K562 (cell line): ENCODE results near the gene RNMT. TPM values are rescaled to one million over a fixed set of nuclear protein-coding genes. Genes with fewer than 3 reads are reported as not detected.

Experiments used
- C11orf30 ChIP-seq: fragments of 450-650 bp; IDR thresholded peaks from 2 replicates; pipeline ENCODE4 v1.6.1; 2016; ENCODE audit warnings: low read depth, mild to moderate bottlenecking
- CEBPB ChIP-seq: fragments of 450-650 bp; IDR thresholded peaks from 2 replicates; pipeline ENCODE4 v1.6.1; 2016; ENCODE audit warnings: missing genetic modification characterization, missing compliant biosample characterization
- CREB1 ChIP-seq, 2 experiments: sonication (generic) in 1 of 2; formaldehyde crosslinking in 1 of 2; IDR thresholded peaks; 2 replicates each; pipeline versions ENCODE4 v1.6.1 to v1.8.0; 2012 to 2022; ENCODE audit warnings: inconsistent platforms in 1 of 2, mild to moderate bottlenecking in 1 of 2, missing genetic modification reagents in 1 of 2, moderate library complexity in 1 of 2
- E2F1 ChIP-seq: sonication (generic); formaldehyde crosslinking; IDR thresholded peaks from 2 replicates; pipeline ENCODE4 v1.8.1; 2023; ENCODE audit warnings: mild to moderate bottlenecking, missing genetic modification reagents, moderate library complexity
- HDAC2 ChIP-seq: fragments of 450-650 bp; IDR thresholded peaks from 2 replicates; pipeline ENCODE4 v1.6.1; 2016; ENCODE audit warnings: mild to moderate bottlenecking
- HDAC8 ChIP-seq: fragments of 450-650 bp; IDR thresholded peaks from 2 replicates; pipeline ENCODE4 v1.6.1; 2016; ENCODE audit warnings: mild to moderate bottlenecking, missing genetic modification characterization, moderate library complexity, missing compliant biosample characterization
- MBD2 ChIP-seq: sonication (generic); IDR thresholded peaks from 2 replicates; pipeline ENCODE4 v1.6.1; 2016; ENCODE audit warnings: low read depth, borderline replicate concordance
- NONO ChIP-seq, 2 experiments: fragments of 200-400 bp in 1 of 2; fragments of 450-650 bp in 1 of 2; formaldehyde crosslinking in 1 of 2; IDR thresholded peaks; 2 replicates each; pipeline ENCODE4 v1.6.1; 2017; ENCODE audit warnings: low read depth in 2 of 2, mild to moderate bottlenecking in 2 of 2, moderate library complexity in 2 of 2, low read length in 1 of 2
- NUFIP1 ChIP-seq: fragments of 450-650 bp; IDR thresholded peaks from 2 replicates; pipeline ENCODE4 v1.6.1; 2018; ENCODE audit not compliant: partially characterized antibody
- RB1 ChIP-seq: fragments of 450-650 bp; IDR thresholded peaks from 2 replicates; pipeline ENCODE4 v1.6.1; 2017; ENCODE audit warnings: low read depth, mild to moderate bottlenecking
- RBM39 ChIP-seq: fragments of 200-400 bp; formaldehyde crosslinking; optimal IDR thresholded peaks from 2 replicates; pipeline ENCODE3; 2018; ENCODE audit warnings: low read depth, low read length
- SIX5 ChIP-seq, 2 experiments: IDR thresholded peaks; 2 replicates each; pipeline ENCODE4 v1.6.1; 2011; ENCODE audit warnings: low read length in 2 of 2, borderline replicate concordance in 1 of 2, low read depth in 1 of 2, mild to moderate bottlenecking in 1 of 2, moderate library complexity in 1 of 2; ENCODE audit not compliant: insufficient read depth in 1 of 2
- TFAP4 ChIP-seq: sonication (generic); formaldehyde crosslinking; IDR thresholded peaks from 2 replicates; pipeline ENCODE4 v1.8.0; 2022; ENCODE audit warnings: missing genetic modification reagents, mild to moderate bottlenecking, moderate library complexity, borderline replicate concordance
- ZNF146 ChIP-seq: IDR thresholded peaks from one replicate; pipeline ENCODE4 v1.6.1; 2018; ENCODE audit warnings: missing compliant biosample characterization; ENCODE audit not compliant: unreplicated experiment
- ZNF639 ChIP-seq, 2 experiments: fragments of 200-800 bp in 1 of 2; sonication (Bioruptor generic) in 1 of 2; sonication (generic) in 1 of 2; formaldehyde crosslinking in 1 of 2; IDR thresholded peaks in 1 of 2; conservative IDR thresholded peaks in 1 of 2; 2 replicates each; pipeline versions ENCODE4 v1.5.0 to v1.6.1; 2016 to 2020; ENCODE audit warnings: missing compliant biosample characterization in 1 of 2, missing genetic modification characterization in 1 of 2, missing genetic modification reagents in 1 of 2
- polyA plus RNA-seq, 8 experiments: library from polyadenylated mRNA; depleted of rRNA in 4 of 8; stranded (reverse) in 5 of 8; unstranded in 3 of 8; fragments of >200 nt; fragmentation: Nextera tagmentation in 2 of 8; fragmentation: Illumina TruSeq in 1 of 8; extraction: Ambion mirVana in 2 of 8; extraction: Trizol in 1 of 8; gene quantifications; 2 replicates each; pipeline versions ENCODE4 v1.2.1 to v1.2.3, GENCODE V29; 2011 to 2014; ENCODE audit warnings: inconsistent platforms in 1 of 8, missing spikeins in 1 of 8
- total RNA-seq, 7 experiments: library from RNA; depleted of rRNA in 6 of 7; stranded (reverse); fragments of >200 nt in 6 of 7; fragmentation: Illumina TruSeq in 2 of 7; extraction: Trizol in 2 of 7; gene quantifications; 2 replicates each; pipeline versions ENCODE4 v1.2.1 to v1.2.3, GENCODE V29; 2011 to 2021; ENCODE audit warnings: low replicate concordance in 1 of 7
- TF ChIP-seq, protein P1 (sequence below): fragments of 450-650 bp; IDR thresholded peaks from 2 replicates; pipeline ENCODE4 v1.7.1; 2018; ENCODE audit warnings: mild to moderate bottlenecking, low read depth; ENCODE audit not compliant: partially characterized antibody
- TF ChIP-seq, protein P2 (sequence below): sonication (generic); formaldehyde crosslinking; IDR thresholded peaks from 2 replicates; pipeline ENCODE4 v1.8.0; 2022; ENCODE audit warnings: mild to moderate bottlenecking, missing genetic modification reagents, borderline replicate concordance

The RNMT gene
- total and polyA plus RNA-seq, 9 of the 15 experiments (the other 6 are each of a cell fraction or from before 2014, with no cell fraction given): 20.2 to 63.4 (median 34.1) TPM

- TF ChIP-seq TFAP4 (CRISPR knock-in tag): peak; percentile 63
- peak; percentile 94 for TF ChIP-seq C11orf30
- TF ChIP-seq, protein P1, sequence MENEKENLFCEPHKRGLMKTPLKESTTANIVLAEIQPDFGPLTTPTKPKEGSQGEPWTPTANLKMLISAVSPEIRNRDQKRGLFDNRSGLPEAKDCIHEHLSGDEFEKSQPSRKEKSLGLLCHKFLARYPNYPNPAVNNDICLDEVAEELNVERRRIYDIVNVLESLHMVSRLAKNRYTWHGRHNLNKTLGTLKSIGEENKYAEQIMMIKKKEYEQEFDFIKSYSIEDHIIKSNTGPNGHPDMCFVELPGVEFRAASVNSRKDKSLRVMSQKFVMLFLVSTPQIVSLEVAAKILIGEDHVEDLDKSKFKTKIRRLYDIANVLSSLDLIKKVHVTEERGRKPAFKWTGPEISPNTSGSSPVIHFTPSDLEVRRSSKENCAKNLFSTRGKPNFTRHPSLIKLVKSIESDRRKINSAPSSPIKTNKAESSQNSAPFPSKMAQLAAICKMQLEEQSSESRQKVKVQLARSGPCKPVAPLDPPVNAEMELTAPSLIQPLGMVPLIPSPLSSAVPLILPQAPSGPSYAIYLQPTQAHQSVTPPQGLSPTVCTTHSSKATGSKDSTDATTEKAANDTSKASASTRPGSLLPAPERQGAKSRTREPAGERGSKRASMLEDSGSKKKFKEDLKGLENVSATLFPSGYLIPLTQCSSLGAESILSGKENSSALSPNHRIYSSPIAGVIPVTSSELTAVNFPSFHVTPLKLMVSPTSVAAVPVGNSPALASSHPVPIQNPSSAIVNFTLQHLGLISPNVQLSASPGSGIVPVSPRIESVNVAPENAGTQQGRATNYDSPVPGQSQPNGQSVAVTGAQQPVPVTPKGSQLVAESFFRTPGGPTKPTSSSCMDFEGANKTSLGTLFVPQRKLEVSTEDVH: peak; percentile 84
- TF ChIP-seq HDAC8 (tag): no peak
- TF ChIP-seq SIX5 (IDR thresholded peaks at IDR 0.05; ENCODE audit: borderline replicate concordance in 1 of 2, insufficient read depth in 1 of 2, low read depth in 1 of 2, low read length in 2 of 2): peak; percentile 70 to 75; a peak in 3 of 4 replicates
- TF ChIP-seq, protein P2, sequence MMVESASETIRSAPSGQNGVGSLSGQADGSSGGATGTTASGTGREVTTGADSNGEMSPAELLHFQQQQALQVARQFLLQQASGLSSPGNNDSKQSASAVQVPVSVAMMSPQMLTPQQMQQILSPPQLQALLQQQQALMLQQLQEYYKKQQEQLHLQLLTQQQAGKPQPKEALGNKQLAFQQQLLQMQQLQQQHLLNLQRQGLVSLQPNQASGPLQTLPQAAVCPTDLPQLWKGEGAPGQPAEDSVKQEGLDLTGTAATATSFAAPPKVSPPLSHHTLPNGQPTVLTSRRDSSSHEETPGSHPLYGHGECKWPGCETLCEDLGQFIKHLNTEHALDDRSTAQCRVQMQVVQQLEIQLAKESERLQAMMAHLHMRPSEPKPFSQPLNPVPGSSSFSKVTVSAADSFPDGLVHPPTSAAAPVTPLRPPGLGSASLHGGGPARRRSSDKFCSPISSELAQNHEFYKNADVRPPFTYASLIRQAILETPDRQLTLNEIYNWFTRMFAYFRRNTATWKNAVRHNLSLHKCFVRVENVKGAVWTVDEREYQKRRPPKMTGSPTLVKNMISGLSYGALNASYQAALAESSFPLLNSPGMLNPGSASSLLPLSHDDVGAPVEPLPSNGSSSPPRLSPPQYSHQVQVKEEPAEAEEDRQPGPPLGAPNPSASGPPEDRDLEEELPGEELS (CRISPR knock-in tag): 0 out of 2 replicates have a peak, but pooled peaks have one; percentile 32
- TF ChIP-seq HDAC2: 0 out of 2 replicates have a peak, but pooled peaks have one; percentile 67
- peak; percentile 49; the same call in 1 of the 2 replicates for TF ChIP-seq MBD2
- no peak for TF ChIP-seq ZNF146
- no peak for TF ChIP-seq RBM39
- peak in 1 of 2 experiments; percentile 69; a peak in 1 of 4 replicates for TF ChIP-seq ZNF639 (CRISPR knock-in tag; conservative IDR thresholded peaks at IDR 0.05 in 1 of 2, IDR thresholded peaks at IDR 0.05 in 1 of 2)
- peak; percentile 14; the same call in 1 of the 2 replicates for TF ChIP-seq CEBPB (tag)
- TF ChIP-seq E2F1 (CRISPR knock-in tag): peak; percentile 62; the same call in 1 of the 2 replicates
- TF ChIP-seq NONO (IDR thresholded peaks at IDR 0.05; ENCODE audit: low read depth in 2 of 2, low read length in 1 of 2): 0 out of 4 replicates have a peak, but pooled peaks of 1 of the 2 experiments have one; percentile 35
- peak; percentile 97 for TF ChIP-seq CREB1 (IDR thresholded peaks at IDR 0.05)
- peak; percentile 98 for TF ChIP-seq CREB1 (CRISPR knock-in tag; IDR thresholded peaks at IDR 0.05)
- no peak for TF ChIP-seq NUFIP1
- TF ChIP-seq RB1: peak; percentile 65; the same call in 1 of the 2 replicates
Observed at GRCh38 chr18:13726232-13726971, at the start of gene RNMT, which contains the start of gene FAM210A (continued).
